ENCODE measurements around the gene RPSA.

RPSA gene

GRCh38 chr3:39376959-39377634 is 29.4 kb upstream of the RPSA start:
- H3K27ac ChIP-seq (ENCODE audit: low read depth, low read length), result no peak overlapping the region
- TF ChIP-seq CTCF (IDR thresholded peaks at IDR 0.05; ENCODE audit: low read depth, low read length, poor library complexity, severe bottlenecking), result no peak
- H3K79me2 ChIP-seq (ENCODE audit: control insufficient read depth, low read length), result no peaks in the 10 kb centered on the region
- no peaks in the 10 kb centered on the region for H3K36me3 ChIP-seq (ENCODE audit: control insufficient read depth, low read length)
- H3K9me2 ChIP-seq (replicated peaks; ENCODE audit: control insufficient read depth, low read length), result no peaks in the 10 kb centered on the region
- no peak overlapping the region for H3K4me3 ChIP-seq (ENCODE audit: low read length)
- H3K27me3 ChIP-seq (ENCODE audit: control insufficient read depth, low read length), result no peaks in the 10 kb centered on the region
- H3K4me2 ChIP-seq (ENCODE audit: low read length), result peak overlapping the region; percentile 23; the same call in 1 of the 2 replicates
- no peaks in the 10 kb centered on the region for H3K9me3 ChIP-seq (ENCODE audit: control insufficient read depth, insufficient read depth, low read length)
- no peaks in the 10 kb centered on the region for H4K20me1 ChIP-seq (ENCODE audit: control insufficient read depth, insufficient read depth, low read depth, low read length)
- H3F3A ChIP-seq (ENCODE audit: control insufficient read depth, insufficient read depth), result no peaks in the 10 kb centered on the region
- peaks cover 8% of the 10 kb centered on the region for H3K4me1 ChIP-seq (ENCODE audit: control insufficient read depth, low read length)

GRCh38 chr3:39378088-39378487 is 28.4 kb upstream of the RPSA start:
- no peak overlapping the region for H3K27ac ChIP-seq (ENCODE audit: low read depth, low read length)
- H3K9me2 ChIP-seq (replicated peaks; ENCODE audit: control insufficient read depth, low read length), result no peaks in the 10 kb centered on the region
- H3K4me2 ChIP-seq (ENCODE audit: low read length), result no peak overlapping the region
- H4K20me1 ChIP-seq (ENCODE audit: control insufficient read depth, insufficient read depth, low read depth, low read length), result no peaks in the 10 kb centered on the region
- H3K27me3 ChIP-seq (ENCODE audit: control insufficient read depth, low read length), result no peaks in the 10 kb centered on the region
- TF ChIP-seq CTCF (IDR thresholded peaks at IDR 0.05; ENCODE audit: low read depth, low read length, poor library complexity, severe bottlenecking) (peak; percentile 86), EZH2phosphoT487 (IDR thresholded peaks at IDR 0.05; ENCODE audit: borderline replicate concordance, low read length) (no peak)
- H3K4me3 ChIP-seq (ENCODE audit: low read length), result no peak overlapping the region
- no peaks in the 10 kb centered on the region for H3K9me3 ChIP-seq (ENCODE audit: control insufficient read depth, insufficient read depth, low read length)
- no peaks in the 10 kb centered on the region for H3F3A ChIP-seq (ENCODE audit: control insufficient read depth, insufficient read depth)
- peaks cover 15% of the 10 kb centered on the region for H3K4me1 ChIP-seq (ENCODE audit: control insufficient read depth, low read length)
- no peaks in the 10 kb centered on the region; the same call in 1 of the 2 replicates for H3K79me2 ChIP-seq (ENCODE audit: control insufficient read depth, low read length)
- no peaks in the 10 kb centered on the region for H3K36me3 ChIP-seq (ENCODE audit: control insufficient read depth, low read length)

GRCh38 chr3:39378957-39379777 is 27.4 kb upstream of the RPSA start:
- H3K9me2 ChIP-seq (replicated peaks; ENCODE audit: control insufficient read depth, low read length), result no peaks in the 10 kb centered on the region
- peaks cover 15% of the 10 kb centered on the region for H3K4me1 ChIP-seq (ENCODE audit: control insufficient read depth, low read length)
- no peak overlapping the region for H3K4me2 ChIP-seq (ENCODE audit: low read length)
- no peak overlapping the region for H3K27ac ChIP-seq (ENCODE audit: low read depth, low read length)
- H3K9me3 ChIP-seq (ENCODE audit: control insufficient read depth, insufficient read depth, low read length), result no peaks in the 10 kb centered on the region
- peaks cover 10% of the 10 kb centered on the region for H3K79me2 ChIP-seq (ENCODE audit: control insufficient read depth, low read length)
- no peaks in the 10 kb centered on the region for H3F3A ChIP-seq (ENCODE audit: control insufficient read depth, insufficient read depth)
- no peak overlapping the region for H3K4me3 ChIP-seq (ENCODE audit: low read length)
- no peaks in the 10 kb centered on the region for H3K27me3 ChIP-seq (ENCODE audit: control insufficient read depth, low read length)
- H4K20me1 ChIP-seq (ENCODE audit: control insufficient read depth, insufficient read depth, low read depth, low read length), result no peaks in the 10 kb centered on the region
- TF ChIP-seq CTCF (IDR thresholded peaks at IDR 0.05; ENCODE audit: low read depth, low read length, poor library complexity, severe bottlenecking) (no peak), EZH2phosphoT487 (IDR thresholded peaks at IDR 0.05; ENCODE audit: borderline replicate concordance, low read length) (no peak)
- H3K36me3 ChIP-seq (ENCODE audit: control insufficient read depth, low read length), result peaks cover 4% of the 10 kb centered on the region; the same call in 1 of the 2 replicates

Data from DOHH2 (cell line).